ENCODE measurements around the gene GSE1.

DNA sequence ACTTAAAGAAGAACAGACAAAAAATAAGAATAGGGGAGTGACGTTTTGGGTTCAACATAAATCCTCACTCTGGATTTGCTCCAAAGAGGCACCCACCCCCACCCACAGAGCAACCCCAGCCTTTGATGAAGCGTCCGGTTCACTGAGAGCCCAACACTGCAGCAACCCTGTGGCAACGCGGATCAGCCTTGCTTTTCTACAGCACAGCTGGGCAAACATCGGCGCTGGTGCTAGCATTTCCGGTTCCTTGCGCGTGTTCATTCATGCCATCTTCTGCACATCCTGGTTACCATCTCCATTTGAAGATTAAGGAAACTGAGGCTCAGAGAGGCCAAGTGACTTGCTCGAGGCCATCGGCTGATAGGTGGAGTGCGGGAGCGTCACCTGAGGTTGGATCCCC lies 84.3 kb downstream of the GSE1 start:
- TF ChIP-seq POLR2A (IDR thresholded peaks at IDR 0.05), result no peak
- TF ChIP-seq, protein P1, sequence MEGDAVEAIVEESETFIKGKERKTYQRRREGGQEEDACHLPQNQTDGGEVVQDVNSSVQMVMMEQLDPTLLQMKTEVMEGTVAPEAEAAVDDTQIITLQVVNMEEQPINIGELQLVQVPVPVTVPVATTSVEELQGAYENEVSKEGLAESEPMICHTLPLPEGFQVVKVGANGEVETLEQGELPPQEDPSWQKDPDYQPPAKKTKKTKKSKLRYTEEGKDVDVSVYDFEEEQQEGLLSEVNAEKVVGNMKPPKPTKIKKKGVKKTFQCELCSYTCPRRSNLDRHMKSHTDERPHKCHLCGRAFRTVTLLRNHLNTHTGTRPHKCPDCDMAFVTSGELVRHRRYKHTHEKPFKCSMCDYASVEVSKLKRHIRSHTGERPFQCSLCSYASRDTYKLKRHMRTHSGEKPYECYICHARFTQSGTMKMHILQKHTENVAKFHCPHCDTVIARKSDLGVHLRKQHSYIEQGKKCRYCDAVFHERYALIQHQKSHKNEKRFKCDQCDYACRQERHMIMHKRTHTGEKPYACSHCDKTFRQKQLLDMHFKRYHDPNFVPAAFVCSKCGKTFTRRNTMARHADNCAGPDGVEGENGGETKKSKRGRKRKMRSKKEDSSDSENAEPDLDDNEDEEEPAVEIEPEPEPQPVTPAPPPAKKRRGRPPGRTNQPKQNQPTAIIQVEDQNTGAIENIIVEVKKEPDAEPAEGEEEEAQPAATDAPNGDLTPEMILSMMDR (IDR thresholded peaks at IDR 0.05), result no peak

Measured in testis (tissue), 2 donors.